NB4 (cell line): ENCODE results near the gene SMARCAL1.

Source experiments
- DNase-seq: peaks from one replicate; pipeline ENCODE4 v3.0.0; 2010; ENCODE audit warnings: low read depth
- H3K4me3 ChIP-seq: one replicate; pipeline ENCODE4 v1.5.1; 2011; ENCODE audit warnings: mild to moderate bottlenecking, low read depth, low read length, moderate library complexity
- MYC ChIP-seq: IDR thresholded peaks from 2 replicates; pipeline ENCODE4 v1.6.1; 2011; ENCODE audit warnings: low read depth, low read length
- POLR2A ChIP-seq: IDR thresholded peaks from 2 replicates; pipeline ENCODE4 v1.6.1; 2011; ENCODE audit warnings: mild to moderate bottlenecking; ENCODE audit not compliant: insufficient read length; ENCODE audit errors: extremely low read depth
- TF ChIP-seq, protein P1 (sequence below): IDR thresholded peaks from 2 replicates; pipeline ENCODE4 v1.6.1; 2011; ENCODE audit warnings: low read depth, low read length
- TF ChIP-seq, protein P2 (sequence below): IDR thresholded peaks from one replicate; pipeline ENCODE4 v1.5.1; 2012; ENCODE audit warnings: low read depth, low read length

Gene SMARCAL1

DNA sequence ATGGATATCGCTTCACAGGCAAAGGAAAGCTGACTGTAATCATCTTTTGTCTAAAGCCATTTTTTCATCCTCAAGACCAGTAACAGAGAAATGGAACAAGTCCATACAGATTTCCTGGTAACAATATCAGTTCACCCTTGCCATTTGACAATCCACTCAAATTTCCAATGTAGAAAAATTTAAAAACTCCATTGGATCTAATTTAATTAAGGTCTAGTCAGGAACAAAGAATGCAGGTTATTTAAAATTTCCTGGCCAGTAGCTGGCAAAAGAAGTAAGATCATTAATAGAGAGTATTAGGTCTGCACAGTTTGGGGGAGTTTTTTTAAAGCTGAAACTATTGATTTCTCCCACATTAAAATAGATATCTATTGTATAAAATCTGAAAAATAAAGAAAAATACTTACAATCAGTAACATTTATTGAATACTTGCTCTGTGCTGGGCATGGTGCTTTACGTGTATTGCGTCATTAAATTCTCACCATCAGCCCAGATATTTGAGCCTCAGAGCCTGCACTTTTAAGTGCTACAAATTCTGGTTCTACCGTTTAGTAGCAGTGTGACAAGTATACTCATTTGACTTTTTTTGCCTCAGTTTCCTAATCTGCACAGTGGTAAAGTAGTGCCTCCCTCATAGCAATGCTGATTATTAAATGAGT is 41.8 kb downstream of the SMARCAL1 start:
- no peak for DNase-seq
- H3K4me3 ChIP-seq: no peak overlapping the region
- TF ChIP-seq, protein P1, sequence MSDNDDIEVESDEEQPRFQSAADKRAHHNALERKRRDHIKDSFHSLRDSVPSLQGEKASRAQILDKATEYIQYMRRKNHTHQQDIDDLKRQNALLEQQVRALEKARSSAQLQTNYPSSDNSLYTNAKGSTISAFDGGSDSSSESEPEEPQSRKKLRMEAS: no peak
- TF ChIP-seq POLR2A: no peak
- TF ChIP-seq, protein P2, sequence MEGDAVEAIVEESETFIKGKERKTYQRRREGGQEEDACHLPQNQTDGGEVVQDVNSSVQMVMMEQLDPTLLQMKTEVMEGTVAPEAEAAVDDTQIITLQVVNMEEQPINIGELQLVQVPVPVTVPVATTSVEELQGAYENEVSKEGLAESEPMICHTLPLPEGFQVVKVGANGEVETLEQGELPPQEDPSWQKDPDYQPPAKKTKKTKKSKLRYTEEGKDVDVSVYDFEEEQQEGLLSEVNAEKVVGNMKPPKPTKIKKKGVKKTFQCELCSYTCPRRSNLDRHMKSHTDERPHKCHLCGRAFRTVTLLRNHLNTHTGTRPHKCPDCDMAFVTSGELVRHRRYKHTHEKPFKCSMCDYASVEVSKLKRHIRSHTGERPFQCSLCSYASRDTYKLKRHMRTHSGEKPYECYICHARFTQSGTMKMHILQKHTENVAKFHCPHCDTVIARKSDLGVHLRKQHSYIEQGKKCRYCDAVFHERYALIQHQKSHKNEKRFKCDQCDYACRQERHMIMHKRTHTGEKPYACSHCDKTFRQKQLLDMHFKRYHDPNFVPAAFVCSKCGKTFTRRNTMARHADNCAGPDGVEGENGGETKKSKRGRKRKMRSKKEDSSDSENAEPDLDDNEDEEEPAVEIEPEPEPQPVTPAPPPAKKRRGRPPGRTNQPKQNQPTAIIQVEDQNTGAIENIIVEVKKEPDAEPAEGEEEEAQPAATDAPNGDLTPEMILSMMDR: no peak
- TF ChIP-seq MYC: no peak

DNA sequence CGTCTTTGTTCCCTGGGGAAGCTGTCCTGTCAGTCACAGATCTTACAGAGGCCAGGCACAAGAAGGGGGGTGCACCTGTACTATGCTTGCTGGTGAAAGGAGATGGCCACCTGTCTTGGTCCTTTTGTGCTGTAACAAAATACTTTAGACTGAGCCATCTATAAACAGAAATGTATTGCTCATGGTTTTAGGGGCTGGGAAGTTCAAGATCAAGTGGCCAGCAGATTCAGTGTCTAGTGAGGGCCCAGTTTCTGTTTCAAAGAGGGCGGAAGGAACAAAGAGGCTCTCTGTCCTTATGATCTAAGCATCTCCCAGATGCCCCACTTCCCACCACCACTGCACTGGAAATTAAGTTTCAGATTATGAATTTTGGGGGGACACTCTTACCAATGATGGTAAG is 50.9 kb downstream of the SMARCAL1 start:
- no peak for DNase-seq
- H3K4me3 ChIP-seq: no peak overlapping the region
- TF ChIP-seq MYC (no peak), POLR2A (no peak)
- TF ChIP-seq, protein P2: no peak
- TF ChIP-seq, protein P1: no peak

DNA sequence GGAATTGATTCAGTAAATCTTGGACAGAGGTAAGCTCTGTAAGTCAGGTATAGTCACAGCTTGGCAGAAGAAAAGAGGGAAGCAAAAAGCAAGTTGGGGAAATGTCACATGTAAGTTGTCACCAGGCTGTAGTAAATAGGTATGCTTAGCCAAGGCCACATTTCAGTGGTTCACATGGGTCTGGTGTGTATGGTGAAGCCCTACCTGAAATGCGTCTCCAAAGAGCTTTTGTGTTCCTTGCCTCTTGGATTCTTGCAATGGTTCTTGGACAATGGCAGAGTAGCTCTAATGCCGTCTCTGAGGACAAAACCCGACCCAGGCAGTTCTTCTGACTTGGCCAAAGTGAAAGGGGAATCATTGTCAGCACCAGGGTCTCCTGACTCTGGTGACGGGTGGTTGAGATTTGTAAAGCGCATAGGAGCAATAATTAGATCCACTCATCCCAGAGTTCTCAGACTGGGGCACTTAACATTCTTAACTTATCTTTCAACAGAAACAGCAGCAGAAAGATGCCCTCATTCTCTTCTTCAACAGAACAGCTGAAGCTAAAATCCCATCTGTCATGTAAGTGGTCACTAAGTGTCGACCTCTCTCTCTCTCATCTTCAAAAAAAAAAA is 51.9 kb downstream of the SMARCAL1 start:
- TF ChIP-seq, protein P2: no peak
- TF ChIP-seq POLR2A: no peak
- H3K4me3 ChIP-seq: no peak overlapping the region
- no peak for DNase-seq

DNA sequence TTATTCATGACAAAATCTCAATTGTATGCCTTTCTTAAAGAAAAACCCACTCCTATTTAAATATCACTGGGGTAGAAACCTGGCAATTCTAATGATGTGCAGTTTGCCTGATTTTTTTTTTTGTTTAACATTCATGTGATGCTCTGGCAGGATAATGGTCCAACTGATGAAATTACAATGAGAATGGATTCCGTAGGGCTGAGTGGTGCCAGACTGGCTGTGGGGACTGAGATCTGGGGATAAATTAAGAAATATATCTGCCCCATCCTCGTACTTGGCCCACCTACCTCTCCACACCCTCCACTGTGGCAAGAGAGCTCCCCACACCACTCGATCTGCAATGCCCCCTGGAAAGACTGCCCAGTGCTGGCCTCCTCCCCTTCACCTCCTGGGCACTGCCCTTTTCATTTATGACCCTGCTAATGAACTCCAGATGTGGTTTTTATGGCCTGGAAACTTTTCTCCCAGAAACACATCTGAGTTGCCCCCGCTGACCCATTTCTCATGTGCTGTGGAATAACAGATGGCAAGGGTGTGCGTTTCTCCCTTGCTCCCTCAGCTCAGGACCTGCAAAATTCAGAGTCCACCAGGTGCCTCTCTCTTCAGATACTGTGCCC is 53.4 kb downstream of the SMARCAL1 start:
- no peak overlapping the region for H3K4me3 ChIP-seq
- no peak for TF ChIP-seq MYC
- TF ChIP-seq, protein P1: no peak
- TF ChIP-seq, protein P2: no peak
- no peak for TF ChIP-seq POLR2A
- DNase-seq: no peak

DNA sequence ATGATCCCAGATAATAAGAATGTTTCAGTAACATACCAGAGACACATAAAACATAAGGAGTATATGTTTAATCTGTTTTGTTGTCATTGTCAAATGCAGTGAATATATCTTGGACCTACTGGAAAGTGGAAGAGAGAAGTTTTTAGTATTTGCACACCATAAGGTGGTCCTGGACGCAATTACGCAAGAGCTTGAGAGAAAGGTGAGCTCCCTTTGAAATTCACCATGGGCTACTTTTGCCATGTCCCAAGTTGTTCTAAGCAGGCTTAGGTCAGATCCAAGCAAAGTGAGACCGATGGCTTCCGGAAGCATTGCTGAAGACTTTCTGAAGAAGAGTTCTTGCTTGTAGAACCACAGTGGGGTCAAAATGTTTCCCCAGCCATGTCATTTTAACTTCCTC is 55.6 kb downstream of the SMARCAL1 start:
- no peak for TF ChIP-seq MYC

DNA sequence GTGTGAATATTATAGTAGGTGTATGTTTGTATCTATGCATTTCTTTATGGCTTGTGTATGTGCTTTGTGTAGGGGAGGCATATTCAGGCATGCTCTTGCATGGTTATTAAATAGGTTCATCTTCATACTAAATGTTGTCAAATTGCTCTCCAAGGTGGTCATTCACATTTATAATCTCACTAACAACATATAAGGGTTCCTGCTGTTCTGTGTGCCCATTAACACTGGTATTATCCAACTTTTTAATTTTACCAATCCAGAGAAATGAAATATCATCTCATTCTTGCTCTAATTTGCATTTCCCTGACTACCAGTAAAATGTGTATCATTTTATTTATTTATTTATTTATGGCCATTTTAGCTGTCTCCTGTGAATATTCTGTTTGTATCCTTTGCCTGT is 57.4 kb downstream of the SMARCAL1 start:
- no peak overlapping the region for H3K4me3 ChIP-seq
- no peak for DNase-seq
- TF ChIP-seq MYC (no peak), POLR2A (no peak)
- TF ChIP-seq, protein P2: no peak
- TF ChIP-seq, protein P1: no peak

More for the DNA sequence above, 55.6 kb downstream of the SMARCAL1 start:
- H3K4me3 ChIP-seq: no peak overlapping the region
- DNase-seq: no peak
